Measurements from ENCODE around the gene SGCD. TPM values are rescaled to one million over a fixed set of nuclear protein-coding genes. Genes with fewer than 3 reads are reported as not detected.

SGCD gene
- total and polyA plus RNA-seq, 2 of the 4 experiments (the other 2 are of a cell fraction): 5.8 to 10.6 TPM

DNA sequence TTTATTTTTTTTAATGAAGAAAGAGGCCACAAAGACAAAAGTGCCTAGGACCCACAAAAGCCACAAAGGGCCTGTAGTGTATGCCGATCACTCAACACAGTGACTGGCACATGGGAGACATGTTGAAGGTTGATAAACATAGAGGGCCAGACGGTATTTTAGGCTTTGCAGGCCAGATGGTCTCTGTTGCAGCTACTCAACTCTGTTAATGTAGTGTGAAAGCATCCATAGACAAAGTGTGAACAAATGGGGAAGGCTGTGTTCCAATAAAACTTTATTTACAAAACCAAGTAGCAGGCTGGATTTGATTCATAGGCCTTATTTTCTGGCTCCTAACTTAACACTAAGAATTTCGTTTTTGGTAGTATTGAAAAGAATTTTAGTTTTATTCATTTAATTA is 139.9 kb downstream of the SGCD start:
- no peak overlapping the region for H2BK120ac ChIP-seq (ENCODE audit: low read depth, low read length)
- DNase-seq (no peak), ATAC-seq (ENCODE audit: low read depth) (no peak)
- H3K9me3 ChIP-seq (ENCODE audit: control insufficient read depth, insufficient read depth, low read length): no peaks in the 10 kb centered on the region
- H3K27ac ChIP-seq (ENCODE audit: insufficient read depth, low read length): no peak overlapping the region
- ChIA-PET POLR2A (ENCODE audit: unreplicated experiment) (no interaction called here), CTCF (no interaction called here)
- no peak overlapping the region for H4K5ac ChIP-seq (ENCODE audit: low read depth, low read length)
- H3K9ac ChIP-seq (ENCODE audit: low read depth, low read length): no peak overlapping the region
- WGBS, 2 experiments (ENCODE audit: extremely low coverage in 2 of 2, insufficient read length in 1 of 2): 100% methylated on average over 1 of the region's 3 CpGs; no CpG with 5 or more reads in 1 of the 2 experiments
- no peak overlapping the region for H2BK5ac ChIP-seq (ENCODE audit: low read depth, low read length, poor library complexity, severe bottlenecking)
- intact Hi-C loops (cut with micrococcal nuclease) (no loop called here), dilution Hi-C loops (cut with HindIII; ENCODE audit: low sequenced_read_pairs, unreplicated experiment) (no loop called here), in situ Hi-C loops (cut with MboI; ENCODE audit: low sequenced_read_pairs) (no loop called here)
- H2BK20ac ChIP-seq (ENCODE audit: low read depth, low read length): no peak overlapping the region
- H4K91ac ChIP-seq (ENCODE audit: insufficient read depth, low read depth, low read length): no peak overlapping the region
- H2BK15ac ChIP-seq (ENCODE audit: low read depth, low read length): no peak overlapping the region
- no peaks in the 10 kb centered on the region for H4K20me1 ChIP-seq (ENCODE audit: insufficient read depth, low read length)
- no peaks in the 10 kb centered on the region for H3K27me3 ChIP-seq (ENCODE audit: control insufficient read depth, insufficient read depth, low read length)
- no peak overlapping the region for H2AK5ac ChIP-seq (ENCODE audit: low read depth, low read length)
- no peaks in the 10 kb centered on the region for H3K9me1 ChIP-seq (ENCODE audit: insufficient read depth, low read length)
- H4K8ac ChIP-seq (ENCODE audit: low read depth in 2 of 2, low read length in 2 of 2): no peak overlapping the region
- TF ChIP-seq RAD21 (IDR thresholded peaks at IDR 0.05; ENCODE audit: low read length) (no peak), RCOR1 (IDR thresholded peaks at IDR 0.05; ENCODE audit: insufficient replicate concordance, low read length) (no peak), SMC3 (IDR thresholded peaks at IDR 0.05; ENCODE audit: low read depth, low read length) (no peak), FOS (IDR thresholded peaks at IDR 0.05; ENCODE audit: low read depth, low read length) (no peak), RFX5 (IDR thresholded peaks at IDR 0.05; ENCODE audit: low read depth, low read length) (no peak), CEBPB (IDR thresholded peaks at IDR 0.05; ENCODE audit: low read depth, low read length) (no peak), MAZ (IDR thresholded peaks at IDR 0.05; ENCODE audit: borderline replicate concordance, low read depth, low read length) (no peak)
- no peak overlapping the region for H3K4ac ChIP-seq (ENCODE audit: low read depth, low read length)
- no peak overlapping the region for H3K56ac ChIP-seq (ENCODE audit: extremely low read depth, insufficient read depth, low read length)
- H2AK9ac ChIP-seq (replicated peaks; ENCODE audit: low read depth, low read length, poor library complexity): no peak overlapping the region
- no peak overlapping the region for H3K14ac ChIP-seq (replicated peaks; ENCODE audit: low read depth, low read length)
- no peak overlapping the region for H3K23ac ChIP-seq (ENCODE audit: low read depth, low read length)
- H3K4me1 ChIP-seq (ENCODE audit: control insufficient read depth, insufficient read depth, low read length): no peaks in the 10 kb centered on the region
- BruUV-seq (replicated peaks): no TSS peak
- no peak overlapping the region for H3K4me3 ChIP-seq (ENCODE audit: insufficient read depth, low read depth, low read length)
- no peak overlapping the region for H3K4me2 ChIP-seq (ENCODE audit: low read depth, low read length)
- no peaks in the 10 kb centered on the region for H3K79me1 ChIP-seq (ENCODE audit: low read depth in 1 of 2, low read length in 2 of 2)
- no peaks in the 10 kb centered on the region; the same call in 1 of the 2 replicates for H3K36me3 ChIP-seq (ENCODE audit: control insufficient read depth, insufficient read depth, low read length)
- no peak overlapping the region for H2AFZ ChIP-seq (replicated peaks; ENCODE audit: low read length, poor library complexity)
- no peak overlapping the region for H3K18ac ChIP-seq (ENCODE audit: low read depth, low read length)

All from IMR-90 (cell line).